Urinary bladder (tissue), 4 donors: Measurements from ENCODE around the gene HHAT. TPM values are rescaled to one million over a fixed set of nuclear protein-coding genes. Genes with fewer than 3 reads are reported as not detected.

Experiments used
- DNase-seq: peaks from one replicate; pipeline ENCODE4 v3.0.0-alpha.2; 2015; ENCODE audit errors: extremely low spot score
- H3K27ac ChIP-seq: one replicate; pipeline ENCODE4 v1.5.1; 2013; ENCODE audit warnings: low read depth, mild to moderate bottlenecking, moderate library complexity
- H3K36me3 ChIP-seq: one replicate; pipeline ENCODE4 v1.6.1; 2013; ENCODE audit warnings: mild to moderate bottlenecking, moderate library complexity; ENCODE audit not compliant: insufficient read depth
- H3K4me1 ChIP-seq: one replicate; pipeline ENCODE4 v1.6.1; 2013; ENCODE audit warnings: mild to moderate bottlenecking, moderate library complexity; ENCODE audit not compliant: insufficient read depth
- H3K4me3 ChIP-seq: one replicate; pipeline ENCODE4 v1.5.1; 2013; ENCODE audit warnings: low read depth, low read length
- WGBS: extraction: QIAGEN DNeasy Blood & Tissue Kit; methylation state at CpG from one replicate; pipeline ENCODE4 v1.1.7; 2013; 5-methylcytosine and 5-hydroxymethylcytosine counted together
- polyA plus RNA-seq: library from polyadenylated mRNA; stranded (reverse); fragments of 200-250 nt; gene quantifications from one replicate; pipeline ENCODE4 v1.2.3, GENCODE V29; 2013
- total RNA-seq: library from RNA; depleted of rRNA; stranded (reverse); fragments of >200 nt; gene quantifications from one replicate; pipeline ENCODE4 v1.2.3, GENCODE V29; 2014
- donor health status: healthy with polysubstance abuse.
- donor health status: healthy.

The HHAT gene
- total and polyA plus RNA-seq, 2 donors = 3.3 to 10.8 TPM

GRCh38 chr1:210300923-210301614 is 27.6 kb upstream of the HHAT start:
- no peak for DNase-seq
- Histone ChIP-seq H3K27ac (no peak overlapping the region), H3K4me1 (no peaks in the 10 kb centered on the region), H3K36me3 (no peaks in the 10 kb centered on the region), H3K4me3 (no peak overlapping the region)
- 58% methylated on average over 5 of the region's 5 CpGs for WGBS

GRCh38 chr1:210301615-210302000 is 27.1 kb upstream of the HHAT start:
- DNase-seq = no peak
- Histone ChIP-seq H3K4me3 (no peak overlapping the region), H3K27ac (no peak overlapping the region), H3K4me1 (no peaks in the 10 kb centered on the region), H3K36me3 (no peaks in the 10 kb centered on the region)
- WGBS = 53% methylated on average over 7 of the region's 7 CpGs

GRCh38 chr1:210302501-210302900 is 26.2 kb upstream of the HHAT start:
- Histone ChIP-seq H3K4me1 (no peaks in the 10 kb centered on the region), H3K27ac (no peak overlapping the region), H3K4me3 (no peak overlapping the region), H3K36me3 (no peaks in the 10 kb centered on the region)
- no peak for DNase-seq
- WGBS = 92% methylated on average over 10 of the region's 10 CpGs

- Histone ChIP-seq H3K4me1 (no peaks in the 10 kb centered on the region), H3K36me3 (no peaks in the 10 kb centered on the region), H3K27ac (no peak overlapping the region), H3K4me3 (no peak overlapping the region)
- DNase-seq = no peak
- 98% methylated on average over 8 of the region's 8 CpGs for WGBS
These were observed 25.3 kb upstream of the HHAT start for GRCh38 chr1:210303391-210303790.

GRCh38 chr1:210310562-210311153 is 18.0 kb upstream of the HHAT start:
- no peaks in the 10 kb centered on the region for H3K36me3 ChIP-seq
- H3K4me1 ChIP-seq = no peaks in the 10 kb centered on the region
- no peak overlapping the region for H3K27ac ChIP-seq
- 24% methylated on average over 6 of the region's 7 CpGs for WGBS
- no peak overlapping the region for H3K4me3 ChIP-seq
- DNase-seq = no peak

- Histone ChIP-seq H3K27ac (no peak overlapping the region), H3K4me1 (no peaks in the 10 kb centered on the region), H3K4me3 (no peak overlapping the region), H3K36me3 (no peaks in the 10 kb centered on the region)
- DNase-seq = no peak
- 52% methylated on average over 18 of the region's 18 CpGs for WGBS
These were observed 16.8 kb upstream of the HHAT start for GRCh38 chr1:210311726-210312493.

- DNase-seq = no peak
- WGBS = 78% methylated on average over 6 of the region's 6 CpGs
- Histone ChIP-seq H3K4me1 (no peaks in the 10 kb centered on the region), H3K36me3 (no peaks in the 10 kb centered on the region), H3K4me3 (no peak overlapping the region), H3K27ac (no peak overlapping the region)
These were observed 15.6 kb upstream of the HHAT start for GRCh38 chr1:210313046-210313595.

- 73% methylated on average over 1 of the region's 1 CpG for WGBS
- H3K4me1 ChIP-seq = no peaks in the 10 kb centered on the region
- DNase-seq = no peak
- no peaks in the 10 kb centered on the region for H3K36me3 ChIP-seq
- no peak overlapping the region for H3K4me3 ChIP-seq
- H3K27ac ChIP-seq = no peak overlapping the region
These were observed 14.8 kb upstream of the HHAT start for GRCh38 chr1:210313921-210314320.

GRCh38 chr1:210315529-210315928 is 13.2 kb upstream of the HHAT start:
- H3K36me3 ChIP-seq = no peaks in the 10 kb centered on the region
- no peak overlapping the region for H3K4me3 ChIP-seq
- WGBS = 91% methylated on average over 6 of the region's 6 CpGs
- no peak for DNase-seq
- no peaks in the 10 kb centered on the region for H3K4me1 ChIP-seq
- H3K27ac ChIP-seq = no peak overlapping the region

GRCh38 chr1:210321131-210321530 is 7.6 kb upstream of the HHAT start:
- 78% methylated on average over 3 of the region's 3 CpGs for WGBS
- Histone ChIP-seq H3K4me3 (no peak overlapping the region), H3K27ac (no peak overlapping the region), H3K36me3 (no peaks in the 10 kb centered on the region), H3K4me1 (no peaks in the 10 kb centered on the region)
- no peak for DNase-seq

- no peak overlapping the region for H3K27ac ChIP-seq
- 83% methylated on average over 8 of the region's 8 CpGs for WGBS
- H3K4me1 ChIP-seq = no peaks in the 10 kb centered on the region
- no peak for DNase-seq
- H3K36me3 ChIP-seq = no peaks in the 10 kb centered on the region
- no peak overlapping the region for H3K4me3 ChIP-seq
These were observed 7.2 kb upstream of the HHAT start for GRCh38 chr1:210321552-210321951.

GRCh38 chr1:210323957-210324356 is 4.7 kb upstream of the HHAT start:
- Histone ChIP-seq H3K36me3 (no peaks in the 10 kb centered on the region), H3K4me3 (no peak overlapping the region), H3K27ac (no peak overlapping the region), H3K4me1 (no peaks in the 10 kb centered on the region)
- DNase-seq = no peak
- WGBS = 70% methylated on average over 1 of the region's 1 CpG

- DNase-seq = no peak
- Histone ChIP-seq H3K4me1 (no peaks in the 10 kb centered on the region), H3K27ac (no peak overlapping the region), H3K4me3 (no peak overlapping the region), H3K36me3 (no peaks in the 10 kb centered on the region)
- 91% methylated on average over 1 of the region's 1 CpG for WGBS
These were observed 3.6 kb upstream of the HHAT start for GRCh38 chr1:210325026-210325670.
